Hindlimb muscle (tissue), 1 donor: ENCODE results near the gene STX19. TPM values are rescaled to one million over a fixed set of nuclear protein-coding genes. Genes with fewer than 3 reads are reported as not detected.
"Not testable (repeated sequence)": the region's sequence is repeated elsewhere in the genome, so short reads cannot be mapped to it uniquely, and the experiment has no call there.

Experiments
- DNase-seq: peaks from one replicate; pipeline ENCODE4 v3.0.0-alpha.2; 2013
- polyA plus RNA-seq: library from polyadenylated mRNA; unstranded; fragments of 120-200 nt; gene quantifications from one replicate; pipeline ENCODE4 v1.2.1, GENCODE V29; 2013; ENCODE audit not compliant: insufficient read length

Gene STX19
- polyA plus RNA-seq, 1 donor: not detected

- DNase-seq: peak; percentile 87
These were observed 55.0 kb downstream of the STX19 start, which contains the start of gene PROS1 for GRCh38 chr3:93973131-93974126. Gene PROS1, minus strand, starts transcription at chr3:93973896. Its CDS starts 147 bp downstream, at chr3:93973749.

DNA sequence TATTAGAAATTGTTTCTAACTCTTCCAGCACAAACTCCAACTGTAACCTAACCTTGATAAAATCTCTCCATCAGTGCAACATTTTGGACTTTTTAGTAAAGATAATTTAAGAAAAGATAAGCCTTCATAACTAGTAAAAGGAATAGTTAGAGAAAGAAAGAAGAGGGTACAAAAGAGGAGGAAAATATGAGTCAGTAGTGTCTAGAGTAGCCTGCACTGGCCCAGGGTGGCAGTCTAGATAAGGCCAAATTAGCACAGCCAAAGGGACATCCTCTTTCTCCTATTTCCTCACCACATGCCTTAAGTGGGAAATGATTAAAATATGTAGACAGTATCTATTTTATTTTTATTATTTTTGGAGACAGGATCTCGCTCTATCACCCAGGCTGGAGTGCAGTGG is 58.4 kb downstream of the STX19 start:
- no peak for DNase-seq

DNA sequence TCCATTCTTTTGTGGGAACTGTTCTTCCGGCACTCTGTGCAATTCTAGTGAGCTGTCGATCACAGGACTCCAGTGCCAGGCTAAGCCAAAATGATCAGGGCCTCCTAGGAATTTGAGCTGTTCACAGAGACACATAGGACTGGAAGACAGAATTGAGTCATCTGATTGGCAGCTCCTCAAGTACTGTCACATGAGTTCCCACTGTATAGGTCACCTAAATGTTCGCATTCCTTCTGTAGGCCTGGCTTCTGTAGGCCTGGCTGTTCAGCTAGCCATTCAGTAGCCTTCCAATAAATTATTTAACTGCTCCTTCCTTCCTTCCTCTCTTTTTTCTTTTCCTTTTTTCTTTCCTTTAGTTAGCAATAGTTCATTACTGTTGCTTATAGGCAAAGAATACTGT is 59.0 kb downstream of the STX19 start:
- DNase-seq: no peak

DNA sequence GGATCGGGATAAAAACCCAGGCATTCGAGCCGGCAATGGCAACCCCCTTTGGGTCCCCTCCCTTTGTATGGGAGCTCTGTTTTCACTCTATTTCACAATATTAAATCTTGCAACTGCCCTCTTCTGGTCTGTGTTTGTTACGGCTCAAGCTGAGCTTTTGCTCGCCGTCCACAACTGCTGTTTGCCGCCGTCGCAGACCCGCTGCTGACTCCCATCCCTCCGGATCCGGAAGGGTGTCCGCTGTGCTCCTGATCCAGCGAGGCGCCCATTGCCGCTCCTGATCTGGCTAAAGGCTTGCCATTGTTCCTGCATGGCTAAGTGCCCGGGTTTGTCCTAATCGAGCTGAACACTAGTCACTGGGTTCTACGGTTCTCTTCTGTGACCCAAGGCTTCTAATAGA is 63.3 kb downstream of the STX19 start:
- DNase-seq: not testable (repeated sequence)

Other genes with a start within 250 kb of the STX19 start
- gene PROS1, start 54.7 kb downstream of the STX19 start, polyA plus RNA-seq: 28.1 TPM
- 6.2 TPM for gene ARL13B, start 48.4 kb downstream of the STX19 start, polyA plus RNA-seq
- gene DHFR2, start 34.3 kb upstream of the STX19 start, polyA plus RNA-seq: 4.4 TPM
- gene NSUN3, start 34.5 kb upstream of the STX19 start, polyA plus RNA-seq: 7.2 TPM